ENCODE results near the gene SLC24A1.
A peak's percentile ranks its signal among the peaks of the same experiment; 100 is the strongest.

The SLC24A1 gene

GRCh38 chr15:65621638-65622037 is at the start of gene SLC24A1:
SLC24A1 (plus strand) TSS chr15:65621938; CDS start chr15:65624081, 2,143 bp downstream.
- H3K27ac ChIP-seq = no peak within 1 kb of the TSS
- no peak within 1 kb of the TSS for H3K9ac ChIP-seq
- no peak within 1 kb of the TSS for H3K4me2 ChIP-seq
- peaks cover 13% of the 10 kb centered on the region for H3K4me1 ChIP-seq
- TF ChIP-seq Cebpa-rat (IDR thresholded peaks at IDR 0.05) = no peak
- no peaks in the 10 kb centered on the region for H3K27me3 ChIP-seq
- no peaks in the 10 kb centered on the region for H4K20me1 ChIP-seq
- H3K4me3 ChIP-seq = no peak within 1 kb of the TSS
- no peaks in the 10 kb centered on the region for H3K9me3 ChIP-seq
- peaks cover 7% of the 10 kb centered on the region; the same call in 1 of the 2 replicates for H3K36me3 ChIP-seq

- H3K9ac ChIP-seq = no peak overlapping the region
- peaks cover 3% of the 10 kb centered on the region; the same call in 1 of the 2 replicates for H3K9me3 ChIP-seq
- H3K27ac ChIP-seq = no peak overlapping the region; the same call in 1 of the 2 replicates
- H3K4me2 ChIP-seq = no peak overlapping the region
- H3K4me3 ChIP-seq = no peak overlapping the region
- TF ChIP-seq Cebpa-rat (IDR thresholded peaks at IDR 0.05) = no peak
- peaks cover 42% of the 10 kb centered on the region for H3K4me1 ChIP-seq
- H3K27me3 ChIP-seq = no peaks in the 10 kb centered on the region
- H3K36me3 ChIP-seq = peaks cover 83% of the 10 kb centered on the region
- no peaks in the 10 kb centered on the region for H4K20me1 ChIP-seq
Observed at GRCh38 chr15:65571971-65572370, 49.8 kb upstream of the SLC24A1 start.

- Histone ChIP-seq H3K27ac (no peak overlapping the region; the same call in 1 of the 2 replicates), H3K36me3 (peaks cover 83% of the 10 kb centered on the region), H3K27me3 (no peaks in the 10 kb centered on the region), H3K9ac (no peak overlapping the region), H3K9me3 (no peaks in the 10 kb centered on the region), H3K4me1 (peaks cover 67% of the 10 kb centered on the region), H3K4me2 (no peak overlapping the region), H3K4me3 (no peak overlapping the region), H4K20me1 (no peaks in the 10 kb centered on the region)
- no peak for TF ChIP-seq Cebpa-rat (IDR thresholded peaks at IDR 0.05)
Observed at GRCh38 chr15:65576664-65577063, 45.1 kb upstream of the SLC24A1 start.

- no peaks in the 10 kb centered on the region for H3K27me3 ChIP-seq
- H3K36me3 ChIP-seq = peaks cover 84% of the 10 kb centered on the region
- H3K4me3 ChIP-seq = no peak overlapping the region
- no peak overlapping the region; the same call in 1 of the 2 replicates for H3K27ac ChIP-seq
- no peaks in the 10 kb centered on the region for H4K20me1 ChIP-seq
- peak overlapping the region; percentile 56 for H3K4me2 ChIP-seq
- H3K4me1 ChIP-seq = peaks cover 60% of the 10 kb centered on the region
- no peak overlapping the region for H3K9ac ChIP-seq
- no peak for TF ChIP-seq Cebpa-rat (IDR thresholded peaks at IDR 0.05)
- H3K9me3 ChIP-seq = no peaks in the 10 kb centered on the region
Observed at GRCh38 chr15:65577129-65577996, 44.4 kb upstream of the SLC24A1 start.

- H3K27me3 ChIP-seq = no peaks in the 10 kb centered on the region
- H3K36me3 ChIP-seq = peaks cover 83% of the 10 kb centered on the region
- peak overlapping the region; percentile 54; the same call in 1 of the 2 replicates for H3K27ac ChIP-seq
- peaks cover 56% of the 10 kb centered on the region for H3K4me1 ChIP-seq
- no peak for TF ChIP-seq Cebpa-rat (IDR thresholded peaks at IDR 0.05)
- H3K4me2 ChIP-seq = peak overlapping the region; percentile 32
- no peaks in the 10 kb centered on the region for H3K9me3 ChIP-seq
- no peaks in the 10 kb centered on the region for H4K20me1 ChIP-seq
- H3K9ac ChIP-seq = no peak overlapping the region; the same call in 1 of the 2 replicates
- H3K4me3 ChIP-seq = no peak overlapping the region
Observed at GRCh38 chr15:65578904-65579728, 42.6 kb upstream of the SLC24A1 start.

GRCh38 chr15:65579762-65580161 is 42.0 kb upstream of the SLC24A1 start:
- Histone ChIP-seq H3K4me1 (peaks cover 56% of the 10 kb centered on the region), H3K4me2 (no peak overlapping the region), H3K27ac (no peak overlapping the region), H3K9ac (no peak overlapping the region), H3K4me3 (no peak overlapping the region), H3K9me3 (no peaks in the 10 kb centered on the region), H4K20me1 (no peaks in the 10 kb centered on the region), H3K27me3 (no peaks in the 10 kb centered on the region), H3K36me3 (peaks cover 90% of the 10 kb centered on the region)
- no peak for TF ChIP-seq Cebpa-rat (IDR thresholded peaks at IDR 0.05)

- no peak for TF ChIP-seq Cebpa-rat (IDR thresholded peaks at IDR 0.05)
- Histone ChIP-seq H3K27me3 (no peaks in the 10 kb centered on the region), H4K20me1 (no peaks in the 10 kb centered on the region), H3K4me1 (peaks cover 51% of the 10 kb centered on the region), H3K27ac (no peak overlapping the region), H3K4me3 (no peak overlapping the region), H3K9me3 (no peaks in the 10 kb centered on the region), H3K9ac (no peak overlapping the region), H3K4me2 (no peak overlapping the region), H3K36me3 (peaks cover 91% of the 10 kb centered on the region)
Observed at GRCh38 chr15:65580287-65580686, 41.5 kb upstream of the SLC24A1 start.

GRCh38 chr15:65583701-65584100 is 38.0 kb upstream of the SLC24A1 start:
- peak overlapping the region; percentile 64 for H3K4me2 ChIP-seq
- no peak for TF ChIP-seq Cebpa-rat (IDR thresholded peaks at IDR 0.05)
- peaks cover 89% of the 10 kb centered on the region for H3K36me3 ChIP-seq
- H3K4me3 ChIP-seq = peak overlapping the region; percentile 17; the same call in 1 of the 2 replicates
- H3K27ac ChIP-seq = peak overlapping the region; percentile 23
- H3K9ac ChIP-seq = no peak overlapping the region
- H3K27me3 ChIP-seq = no peaks in the 10 kb centered on the region
- H3K4me1 ChIP-seq = peaks cover 36% of the 10 kb centered on the region
- H3K9me3 ChIP-seq = no peaks in the 10 kb centered on the region
- no peaks in the 10 kb centered on the region for H4K20me1 ChIP-seq

GRCh38 chr15:65584241-65584640 is 37.5 kb upstream of the SLC24A1 start:
- Histone ChIP-seq H3K4me1 (peaks cover 30% of the 10 kb centered on the region), H3K4me3 (0 out of 2 replicates have a peak overlapping the region, but pooled peaks have one; percentile 17), H4K20me1 (no peaks in the 10 kb centered on the region), H3K9ac (no peak overlapping the region), H3K27ac (peak overlapping the region; percentile 10; the same call in 1 of the 2 replicates), H3K27me3 (no peaks in the 10 kb centered on the region), H3K36me3 (peaks cover 89% of the 10 kb centered on the region), H3K9me3 (no peaks in the 10 kb centered on the region), H3K4me2 (peak overlapping the region; percentile 64)
- no peak for TF ChIP-seq Cebpa-rat (IDR thresholded peaks at IDR 0.05)

Data from BLaER1 (cell line).